ENCODE measurements around the gene HTR5A. TPM values are rescaled to one million over a fixed set of nuclear protein-coding genes. Genes with fewer than 3 reads are reported as not detected.

The HTR5A gene
- total and polyA plus RNA-seq, 2 donors (not counting 3 experiments of a cell fraction or from before 2014, with no cell fraction given): not detected

DNA sequence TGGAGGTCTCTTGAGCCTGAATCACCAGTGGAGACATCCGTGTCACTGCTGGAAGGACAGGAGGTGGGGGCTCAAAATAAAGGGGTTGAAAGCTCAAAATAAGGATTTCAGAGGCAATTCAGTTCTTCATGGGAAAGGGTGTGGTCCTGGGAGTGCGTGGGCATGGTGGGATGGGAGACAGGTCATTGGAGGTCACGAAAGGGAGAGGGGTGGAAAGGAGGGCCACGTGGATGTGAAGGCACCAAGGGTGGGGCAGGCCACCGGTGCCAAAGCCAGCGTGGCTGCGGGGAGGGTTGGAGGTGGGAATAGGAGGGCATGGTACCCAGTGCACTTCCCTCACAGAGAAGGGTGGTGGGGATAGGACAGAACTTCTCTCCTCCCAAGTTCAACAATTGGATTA lies 59.7 kb downstream of the HTR5A start:
- Histone ChIP-seq H2AFZ (ENCODE audit: low read depth, low read length) (no peak overlapping the region), H3K27ac (ENCODE audit: insufficient read depth, low read depth, low read length) (no peak overlapping the region), H3K9me3 (replicated peaks; ENCODE audit: control insufficient read depth, insufficient read depth, low read length) (no peaks in the 10 kb centered on the region), H3K4me3 (replicated peaks in 1 of 3; ENCODE audit: insufficient read depth in 1 of 3, low read depth in 1 of 3, low read length in 3 of 3) (no peak overlapping the region), H3K79me2 (ENCODE audit: control insufficient read depth, insufficient read depth, low read length) (no peaks in the 10 kb centered on the region), H3K36me3 (ENCODE audit: control insufficient read depth in 2 of 2, extremely low read depth in 1 of 2, insufficient read depth in 2 of 2, low read length in 2 of 2) (no peaks in the 10 kb centered on the region), H3K9me1 (replicated peaks; ENCODE audit: control insufficient read depth, extremely low read depth, insufficient read depth, low read length) (no peaks in the 10 kb centered on the region), H4K20me1 (replicated peaks; ENCODE audit: control insufficient read depth, extremely low read depth, insufficient read depth, low read length) (no peaks in the 10 kb centered on the region), H3K27me3 (ENCODE audit: control insufficient read depth in 2 of 2, insufficient read depth in 2 of 2, low read length in 2 of 2) (no peaks in the 10 kb centered on the region), H3K4me2 (ENCODE audit: insufficient read depth, low read length) (no peak overlapping the region), H3K9ac (replicated peaks; ENCODE audit: extremely low read depth, insufficient read depth, low read length) (no peak overlapping the region), H3K4me1 (ENCODE audit: control insufficient read depth, extremely low read depth, insufficient read depth, low read length) (no peaks in the 10 kb centered on the region)
- POLR2A ChIA-PET: no interaction called here
- dilution Hi-C loops (cut with MboI; ENCODE audit: extremely low pct_ligation_motif_present, low sequenced_read_pairs): no loop called here
- no peak for DNase-seq (ENCODE audit: low read depth, low spot score)
- CTCF ChIA-PET: no interaction called here
- no TSS peak for BruUV-seq (replicated peaks)
- intact Hi-C loops (cut with micrococcal nuclease): no loop called here
- TF ChIP-seq JUN (IDR thresholded peaks at IDR 0.05; ENCODE audit: borderline replicate concordance, insufficient read depth, insufficient read length, low read depth) (no peak), EZH2 (IDR thresholded peaks at IDR 0.05; ENCODE audit: borderline replicate concordance, low read depth, low read length, severe bottlenecking) (no peak), FOS (IDR thresholded peaks at IDR 0.05; ENCODE audit: borderline replicate concordance, insufficient read depth, low read length) (no peak), MYC (IDR thresholded peaks at IDR 0.05; ENCODE audit: low read depth, low read length) (no peak), POLR2AphosphoS5 (IDR thresholded peaks at IDR 0.05; ENCODE audit: insufficient read depth, low read depth, low read length) (no peak), GATA2 (IDR thresholded peaks at IDR 0.05; ENCODE audit: insufficient read depth, insufficient read length, low read depth, low read length) (no peak), POLR2A (IDR thresholded peaks at IDR 0.05; ENCODE audit: low read depth, low read length) (no peak)
- TF ChIP-seq, protein P1, sequence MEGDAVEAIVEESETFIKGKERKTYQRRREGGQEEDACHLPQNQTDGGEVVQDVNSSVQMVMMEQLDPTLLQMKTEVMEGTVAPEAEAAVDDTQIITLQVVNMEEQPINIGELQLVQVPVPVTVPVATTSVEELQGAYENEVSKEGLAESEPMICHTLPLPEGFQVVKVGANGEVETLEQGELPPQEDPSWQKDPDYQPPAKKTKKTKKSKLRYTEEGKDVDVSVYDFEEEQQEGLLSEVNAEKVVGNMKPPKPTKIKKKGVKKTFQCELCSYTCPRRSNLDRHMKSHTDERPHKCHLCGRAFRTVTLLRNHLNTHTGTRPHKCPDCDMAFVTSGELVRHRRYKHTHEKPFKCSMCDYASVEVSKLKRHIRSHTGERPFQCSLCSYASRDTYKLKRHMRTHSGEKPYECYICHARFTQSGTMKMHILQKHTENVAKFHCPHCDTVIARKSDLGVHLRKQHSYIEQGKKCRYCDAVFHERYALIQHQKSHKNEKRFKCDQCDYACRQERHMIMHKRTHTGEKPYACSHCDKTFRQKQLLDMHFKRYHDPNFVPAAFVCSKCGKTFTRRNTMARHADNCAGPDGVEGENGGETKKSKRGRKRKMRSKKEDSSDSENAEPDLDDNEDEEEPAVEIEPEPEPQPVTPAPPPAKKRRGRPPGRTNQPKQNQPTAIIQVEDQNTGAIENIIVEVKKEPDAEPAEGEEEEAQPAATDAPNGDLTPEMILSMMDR (IDR thresholded peaks at IDR 0.05; ENCODE audit: extremely low read depth in 1 of 2, insufficient read depth in 1 of 2, low read depth in 1 of 2, low read length in 2 of 2): no peak
- TF ChIP-seq, protein P2, sequence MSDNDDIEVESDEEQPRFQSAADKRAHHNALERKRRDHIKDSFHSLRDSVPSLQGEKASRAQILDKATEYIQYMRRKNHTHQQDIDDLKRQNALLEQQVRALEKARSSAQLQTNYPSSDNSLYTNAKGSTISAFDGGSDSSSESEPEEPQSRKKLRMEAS (IDR thresholded peaks at IDR 0.05; ENCODE audit: insufficient read depth, insufficient read length): no peak
- FAIRE-seq: no peak

All from endothelial cell of umbilical vein (primary cell).